Fibroblast of the aortic adventitia (primary cell): ENCODE measurements around the gene DMBX1. TPM values are rescaled to one million over a fixed set of nuclear protein-coding genes. Genes with fewer than 3 reads are reported as not detected.
A peak's percentile ranks its signal among the peaks of the same experiment; 100 is the strongest.

Source experiments
- DNase-seq: peaks from one replicate; pipeline ENCODE4 v3.0.0-alpha.2; 2010; ENCODE audit warnings: low read depth
- H3K4me3 ChIP-seq: 2 replicates; pipeline ENCODE4 v1.5.1; 2011; ENCODE audit warnings: low read depth, mild to moderate bottlenecking, control low read depth, low read length, moderate library complexity
- CTCF ChIP-seq: IDR thresholded peaks from 2 replicates; pipeline ENCODE4 v1.5.1; 2011; ENCODE audit warnings: mild to moderate bottlenecking, low read length, control low read depth, inconsistent platforms; ENCODE audit not compliant: insufficient read depth
- total RNA-seq: library from RNA; depleted of rRNA; stranded (reverse); fragments of >200 nt; gene quantifications from 2 replicates; pipeline ENCODE4 v1.2.3, GENCODE V29; 2012; ENCODE audit warnings: low replicate concordance

Gene DMBX1
- total RNA-seq, 1 donor: not detected

GRCh38 chr1:46453449-46453848 is 36.2 kb upstream of the DMBX1 start:
- DNase-seq: no peak
- TF ChIP-seq CTCF: no peak
- H3K4me3 ChIP-seq: no peak overlapping the region

- H3K4me3 ChIP-seq: no peak overlapping the region
- no peak for TF ChIP-seq CTCF
- DNase-seq: no peak
These were observed 33.7 kb upstream of the DMBX1 start for GRCh38 chr1:46455951-46456350.

DNA sequence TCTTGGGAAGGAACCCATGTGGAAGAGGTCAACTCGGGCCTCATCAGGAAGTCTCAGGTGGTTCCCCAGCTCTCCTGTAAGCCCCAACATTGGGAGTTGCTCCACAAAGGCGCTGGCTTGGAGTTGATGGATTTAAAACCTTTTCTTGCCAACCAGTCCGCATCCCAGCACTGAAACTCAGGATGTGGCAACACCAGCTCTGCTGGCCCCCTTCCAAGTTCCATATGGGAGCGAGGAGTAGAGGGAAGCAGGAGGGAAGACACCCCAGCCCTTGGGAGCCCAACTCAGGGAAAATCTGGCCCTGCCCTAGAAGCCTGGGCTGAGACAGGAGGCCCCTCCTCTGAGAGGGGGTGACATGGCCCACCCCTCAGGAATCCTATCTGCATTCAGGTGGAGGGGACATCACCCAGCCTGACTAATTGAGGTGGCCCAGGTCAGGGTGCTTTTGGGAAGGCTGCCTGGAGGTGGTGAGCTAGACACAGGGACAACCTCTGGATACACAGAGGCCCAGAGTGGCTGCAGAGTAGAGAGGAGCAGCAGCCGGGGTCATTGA is 33.1 kb upstream of the DMBX1 start:
- no peak overlapping the region for H3K4me3 ChIP-seq
- TF ChIP-seq CTCF: no peak
- peak; percentile 12 for DNase-seq

GRCh38 chr1:46457178-46457577 is 32.5 kb upstream of the DMBX1 start:
- no peak for DNase-seq
- no peak overlapping the region for H3K4me3 ChIP-seq
- no peak for TF ChIP-seq CTCF

GRCh38 chr1:46458190-46458589 is 31.4 kb upstream of the DMBX1 start:
- DNase-seq: no peak
- TF ChIP-seq CTCF: no peak
- no peak overlapping the region for H3K4me3 ChIP-seq

DNA sequence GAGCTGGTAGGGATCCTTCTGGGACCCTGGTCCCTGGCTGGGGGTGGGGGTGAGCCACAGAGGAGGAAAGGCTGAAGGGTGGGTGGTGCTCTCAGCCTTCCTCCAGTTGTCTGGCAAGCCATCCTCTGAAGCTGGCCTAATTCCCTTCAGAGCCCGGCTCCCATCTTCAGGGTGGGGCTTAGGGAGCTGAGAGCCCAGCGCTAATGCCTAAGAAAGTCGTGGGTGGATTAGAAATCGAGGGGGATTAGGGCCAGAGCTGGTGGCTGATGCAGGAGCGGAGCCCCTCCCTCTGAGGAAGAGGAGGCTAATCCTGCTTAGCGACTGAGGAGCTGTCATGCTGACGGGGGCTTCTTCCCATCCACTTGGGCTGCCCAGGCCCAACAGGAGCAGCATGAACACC is 30.8 kb upstream of the DMBX1 start:
- H3K4me3 ChIP-seq: no peak overlapping the region
- no peak for DNase-seq
- TF ChIP-seq CTCF: no peak

DNA sequence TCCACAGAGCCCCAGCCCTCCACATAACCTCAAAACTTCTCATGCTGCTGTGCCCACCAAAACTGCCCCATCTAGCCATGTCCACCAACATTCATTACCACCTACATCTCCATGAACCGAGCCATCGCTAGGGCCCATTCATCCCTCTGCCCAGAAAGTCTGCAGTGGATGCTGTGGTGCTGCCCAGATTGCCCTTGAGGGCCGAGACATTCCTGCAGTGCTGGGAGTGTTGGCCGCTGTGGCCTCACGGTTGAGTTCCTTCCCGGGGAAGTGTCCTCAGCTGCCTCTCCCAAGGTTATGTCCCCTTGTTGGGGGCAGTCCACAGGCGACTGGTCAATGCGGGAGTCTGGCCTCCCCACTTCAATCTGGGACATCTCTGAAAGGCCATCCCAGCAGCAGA is 30.3 kb upstream of the DMBX1 start:
- TF ChIP-seq CTCF: no peak
- no peak overlapping the region for H3K4me3 ChIP-seq
- DNase-seq: no peak
